ENCODE results near the gene C1QL4. TPM values are rescaled to one million over a fixed set of nuclear protein-coding genes. Genes with fewer than 3 reads are reported as not detected.

The C1QL4 gene
- total and polyA plus RNA-seq, 8 donors, result not detected

DNA sequence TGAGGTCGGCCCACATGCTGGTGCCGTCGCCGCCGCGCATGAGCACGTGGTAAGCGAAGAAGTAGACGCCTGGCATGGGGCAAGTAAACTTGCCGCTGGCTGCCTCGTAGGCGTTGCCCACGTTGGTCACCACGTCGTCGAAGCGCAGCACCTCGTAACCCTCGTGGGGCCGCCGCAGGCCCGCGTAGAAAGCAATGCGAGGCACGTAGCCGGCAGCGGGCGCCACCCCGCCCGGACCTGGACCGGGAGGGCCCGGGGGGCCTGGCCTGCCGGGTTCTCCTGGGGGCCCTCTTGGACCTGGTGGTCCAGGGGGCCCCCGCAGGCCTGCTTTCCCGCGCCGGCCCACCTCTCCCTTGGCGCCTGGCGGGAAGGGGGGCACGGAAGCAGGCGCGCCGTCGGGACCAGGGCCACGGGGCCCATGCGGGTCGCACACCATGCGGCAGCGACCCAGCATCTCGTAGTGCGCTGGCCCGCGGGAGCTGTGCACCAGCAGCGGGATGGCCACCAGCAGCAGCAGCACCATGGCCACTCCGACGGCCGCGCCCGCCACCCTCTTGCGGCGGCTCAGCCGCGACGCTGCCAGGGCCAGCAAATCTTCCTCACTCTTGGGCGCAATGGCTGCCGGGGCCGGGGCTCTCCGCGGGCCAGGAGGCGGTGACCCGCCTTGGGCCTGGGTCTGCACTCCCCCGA, 888 bp downstream of the C1QL4 start:
- WGBS, 5 donors, result 17 to 40% (median 28%) methylated on average over 19 to 72 of the region's 72 CpGs
- peaks cover 12 to 92% (median 49%) of the 10 kb centered on the region in 3 donors for H3K27me3 ChIP-seq
- DNase-seq, result peak in 1 of 2 donors; percentile 24
- H3K4me1 ChIP-seq, result peaks cover 14 to 39% (median 21%) of the 10 kb centered on the region in 4 donors
- H3K27ac ChIP-seq, result no peak overlapping the region
- H3K36me3 ChIP-seq, result no peaks in the 10 kb centered on the region
- TF ChIP-seq EP300 (IDR thresholded peaks at IDR 0.05), result no peak
- TF ChIP-seq, protein P1, sequence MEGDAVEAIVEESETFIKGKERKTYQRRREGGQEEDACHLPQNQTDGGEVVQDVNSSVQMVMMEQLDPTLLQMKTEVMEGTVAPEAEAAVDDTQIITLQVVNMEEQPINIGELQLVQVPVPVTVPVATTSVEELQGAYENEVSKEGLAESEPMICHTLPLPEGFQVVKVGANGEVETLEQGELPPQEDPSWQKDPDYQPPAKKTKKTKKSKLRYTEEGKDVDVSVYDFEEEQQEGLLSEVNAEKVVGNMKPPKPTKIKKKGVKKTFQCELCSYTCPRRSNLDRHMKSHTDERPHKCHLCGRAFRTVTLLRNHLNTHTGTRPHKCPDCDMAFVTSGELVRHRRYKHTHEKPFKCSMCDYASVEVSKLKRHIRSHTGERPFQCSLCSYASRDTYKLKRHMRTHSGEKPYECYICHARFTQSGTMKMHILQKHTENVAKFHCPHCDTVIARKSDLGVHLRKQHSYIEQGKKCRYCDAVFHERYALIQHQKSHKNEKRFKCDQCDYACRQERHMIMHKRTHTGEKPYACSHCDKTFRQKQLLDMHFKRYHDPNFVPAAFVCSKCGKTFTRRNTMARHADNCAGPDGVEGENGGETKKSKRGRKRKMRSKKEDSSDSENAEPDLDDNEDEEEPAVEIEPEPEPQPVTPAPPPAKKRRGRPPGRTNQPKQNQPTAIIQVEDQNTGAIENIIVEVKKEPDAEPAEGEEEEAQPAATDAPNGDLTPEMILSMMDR (IDR thresholded peaks at IDR 0.05), result no peak
- TF ChIP-seq POLR2AphosphoS5 (IDR thresholded peaks at IDR 0.05), result no peak
- no peak for TF ChIP-seq POLR2A (IDR thresholded peaks at IDR 0.05)
- H3K4me3 ChIP-seq, result peak overlapping the region in 3 of 4 donors; percentile 39 to 55 (median 39)
- H3K9me3 ChIP-seq, result no peaks in the 10 kb centered on the region
- intact Hi-C loops (cut with DNase I; ENCODE audit: low total_unique reads), result loop anchor here (5.0 kb wide), 1 partner anchor 49 kb away; no protein-coding TSS in a partner anchor

DNA sequence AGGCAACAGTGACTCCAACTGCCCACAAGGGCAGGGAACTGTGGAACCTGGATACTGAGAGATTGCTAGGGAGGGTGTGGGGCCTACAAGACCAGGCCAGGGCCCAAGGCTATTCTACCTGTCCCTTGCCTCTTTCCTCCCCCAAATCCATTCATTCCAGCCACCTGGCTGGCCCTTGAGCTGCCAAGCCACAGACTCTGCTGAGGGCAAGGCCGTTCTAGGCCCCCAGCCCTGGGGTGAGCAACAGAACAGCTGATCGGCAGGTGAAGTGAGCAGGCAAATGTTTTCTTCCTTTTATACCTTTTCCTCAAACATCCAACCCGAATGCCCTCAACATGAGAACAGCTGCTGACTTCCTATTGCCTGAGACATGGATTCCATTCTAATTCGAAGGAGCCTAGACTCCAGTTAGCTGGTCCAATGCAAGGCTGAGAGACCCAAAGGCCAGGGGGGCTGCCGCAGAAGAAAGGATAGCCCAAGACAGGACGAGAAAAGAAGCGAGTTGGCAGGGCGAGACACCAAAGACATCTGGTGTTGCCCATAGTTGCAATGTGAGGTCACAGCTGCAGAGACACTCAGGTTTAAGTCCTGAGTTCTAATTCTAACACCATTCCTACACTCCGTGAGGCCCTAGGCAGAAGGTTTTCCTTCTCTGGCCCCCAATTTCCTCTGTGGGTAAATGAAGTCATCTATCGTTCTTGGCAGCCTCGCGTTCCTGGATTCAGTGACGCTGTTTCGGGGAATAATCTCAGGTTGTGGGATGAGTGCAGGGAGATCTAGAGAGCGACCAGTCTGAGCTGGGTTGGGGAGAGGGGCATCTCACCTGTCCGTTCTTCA, 1.7 kb downstream of the C1QL4 start:
- intact Hi-C loops (cut with DNase I; ENCODE audit: low total_unique reads), result loop anchor here (5.0 kb wide), 1 partner anchor 48 kb away; no protein-coding TSS in a partner anchor
- Histone ChIP-seq H3K36me3 (no peaks in the 10 kb centered on the region), H3K27ac (no peak overlapping the region), H3K9me3 (no peaks in the 10 kb centered on the region), H3K27me3 (peaks cover 12 to 92% (median 49%) of the 10 kb centered on the region in 3 donors), H3K4me3 (no peak overlapping the region), H3K4me1 (peaks cover 14 to 39% (median 21%) of the 10 kb centered on the region in 4 donors)
- no peak for DNase-seq
- 69 to 83% (median 72%) methylated on average over 16 of the region's 16 CpGs for WGBS, 5 donors
- TF ChIP-seq POLR2A (IDR thresholded peaks at IDR 0.05), result no peak
- TF ChIP-seq, protein P1 (IDR thresholded peaks at IDR 0.05), result no peak
- TF ChIP-seq EP300 (IDR thresholded peaks at IDR 0.05), result no peak
- TF ChIP-seq POLR2AphosphoS5 (IDR thresholded peaks at IDR 0.05), result no peak

DNA sequence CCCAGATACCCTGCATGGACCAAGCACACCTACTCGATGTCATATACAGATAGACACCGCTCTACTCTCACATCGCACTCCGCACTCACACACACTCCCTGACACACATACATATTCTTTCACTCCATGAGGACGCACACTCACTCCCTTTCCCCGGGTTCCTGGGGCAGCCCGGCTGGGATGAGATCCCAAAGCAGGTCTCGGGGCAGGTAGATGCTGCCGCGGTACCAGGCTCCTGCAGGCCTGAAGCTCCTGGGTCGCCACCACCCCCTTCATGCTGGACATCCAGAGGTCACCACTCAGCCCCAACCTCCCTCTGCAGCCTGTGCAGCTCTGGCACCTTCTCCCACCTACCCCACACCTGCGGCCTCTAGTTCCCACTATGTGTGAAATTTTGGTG, 2.3 kb downstream of the C1QL4 start:
- 61 to 76% (median 65%) methylated on average over 11 to 12 of the region's 12 CpGs for WGBS, 5 donors
- no peaks in the 10 kb centered on the region for H3K36me3 ChIP-seq

More for the DNA sequence above, 2.3 kb downstream of the C1QL4 start:
- intact Hi-C loops (cut with DNase I; ENCODE audit: low total_unique reads), result loop anchor here (5.0 kb wide), 1 partner anchor 47 kb away; no protein-coding TSS in a partner anchor
- Histone ChIP-seq H3K9me3 (no peaks in the 10 kb centered on the region), H3K4me3 (no peak overlapping the region), H3K27me3 (peaks cover 12 to 90% (median 49%) of the 10 kb centered on the region in 3 donors), H3K4me1 (peaks cover 14 to 39% (median 21%) of the 10 kb centered on the region in 4 donors), H3K27ac (no peak overlapping the region)
- DNase-seq, result peak in 1 of 2 donors; percentile 10
- TF ChIP-seq, protein P1 (IDR thresholded peaks at IDR 0.05), result no peak
- TF ChIP-seq POLR2A (IDR thresholded peaks at IDR 0.05) (no peak), POLR2AphosphoS5 (IDR thresholded peaks at IDR 0.05) (no peak), EP300 (IDR thresholded peaks at IDR 0.05) (no peak)
